T1000 (cell line): ENCODE data around the gene GLOD4.
A peak's percentile ranks its signal among the peaks of the same experiment; 100 is the strongest.

ENCODE experiments used
- DNase-seq: peaks from one replicate; lab custom pipeline; 2025; ENCODE audit warnings: mixed read lengths; lab: John Stamatoyannopoulos, UW

Gene GLOD4

DNA sequence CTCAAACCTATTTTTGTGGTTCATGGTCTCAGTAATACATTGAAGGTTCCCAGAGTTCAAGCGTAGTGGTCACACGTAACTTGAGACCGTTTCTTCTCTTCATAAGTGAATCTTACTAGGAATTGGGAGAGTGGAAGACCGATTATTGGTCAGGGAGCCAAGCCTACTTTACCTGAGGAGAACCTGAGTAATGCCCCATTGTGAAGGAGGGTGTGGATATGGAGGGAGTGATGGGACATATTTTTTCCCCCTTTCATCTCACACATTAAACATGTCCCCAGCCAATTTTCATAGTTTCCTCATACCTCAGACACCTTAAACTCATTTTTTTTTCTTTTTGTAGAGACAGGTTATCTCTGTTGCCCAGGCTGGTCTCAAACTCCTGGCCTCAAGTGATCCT, 38.9 kb downstream of the GLOD4 start:
- no peak for DNase-seq

DNA sequence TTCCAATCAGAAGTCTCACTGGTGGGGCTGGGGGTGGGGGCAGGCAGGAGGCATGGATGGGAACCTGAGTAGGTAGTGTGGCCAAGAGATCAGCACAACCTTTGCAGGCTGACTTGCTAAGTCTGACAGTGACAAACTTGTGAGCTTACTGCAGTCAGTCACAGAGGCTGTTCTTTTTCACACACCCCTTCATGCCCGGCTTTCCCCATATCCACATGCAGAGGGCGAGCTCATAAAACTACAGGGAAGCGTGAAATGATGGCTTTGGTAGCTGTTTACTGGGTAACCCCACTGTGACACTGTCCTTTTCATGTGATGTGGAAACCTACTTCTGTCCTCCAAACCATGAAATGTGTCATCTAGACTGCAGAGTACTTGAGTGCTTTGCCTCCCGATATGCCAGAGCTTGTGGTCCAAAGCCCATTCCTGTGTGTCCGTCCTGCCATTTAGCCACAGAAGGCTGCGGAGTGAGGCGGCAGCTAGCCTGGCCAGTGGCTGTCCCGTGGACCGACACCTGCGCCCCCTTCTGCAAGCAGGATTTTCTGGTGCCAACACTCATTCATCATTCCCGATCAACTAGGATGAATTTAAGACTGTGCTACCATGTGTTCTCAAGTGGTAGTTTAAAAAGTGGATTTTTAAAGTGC, 39.8 kb downstream of the GLOD4 start:
- DNase-seq = no peak

DNA sequence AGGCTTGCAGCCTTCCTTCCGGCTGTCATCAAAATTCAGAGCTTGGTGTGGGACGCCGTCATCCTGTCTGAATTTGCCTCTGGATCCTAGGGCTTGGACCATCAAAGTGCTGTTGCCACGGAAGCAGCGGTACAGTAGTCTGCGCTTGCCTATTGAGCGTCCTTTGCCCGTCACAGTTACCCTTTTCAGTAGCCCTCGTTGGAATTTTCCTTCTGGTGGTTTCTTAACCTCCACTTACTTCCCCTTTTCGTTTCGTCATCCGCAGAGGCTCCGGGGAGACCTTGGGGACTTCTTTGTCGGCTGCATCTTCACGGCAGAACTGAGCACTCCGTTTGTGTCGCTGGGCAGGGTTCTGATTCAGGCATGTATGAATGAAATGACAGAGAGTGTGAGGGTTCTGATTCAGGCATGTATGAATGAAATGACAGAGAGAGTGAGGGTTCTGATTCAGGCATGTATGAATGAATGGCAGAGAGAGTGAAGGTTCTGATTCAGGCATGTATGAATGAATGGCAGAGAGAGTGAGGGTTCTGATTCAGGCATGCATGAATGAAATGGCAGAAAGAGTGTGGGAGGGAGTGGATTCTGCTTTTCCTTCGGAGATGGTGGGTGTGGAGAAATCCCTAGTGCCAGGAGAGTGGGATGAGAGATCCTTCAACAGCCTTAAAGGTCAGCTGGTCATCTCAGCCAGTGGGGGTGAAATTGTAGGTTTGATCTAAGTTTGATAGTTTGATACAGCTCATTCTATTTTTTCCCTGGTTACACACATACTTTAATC, 41.7 kb downstream of the GLOD4 start:
- no peak for DNase-seq

DNA sequence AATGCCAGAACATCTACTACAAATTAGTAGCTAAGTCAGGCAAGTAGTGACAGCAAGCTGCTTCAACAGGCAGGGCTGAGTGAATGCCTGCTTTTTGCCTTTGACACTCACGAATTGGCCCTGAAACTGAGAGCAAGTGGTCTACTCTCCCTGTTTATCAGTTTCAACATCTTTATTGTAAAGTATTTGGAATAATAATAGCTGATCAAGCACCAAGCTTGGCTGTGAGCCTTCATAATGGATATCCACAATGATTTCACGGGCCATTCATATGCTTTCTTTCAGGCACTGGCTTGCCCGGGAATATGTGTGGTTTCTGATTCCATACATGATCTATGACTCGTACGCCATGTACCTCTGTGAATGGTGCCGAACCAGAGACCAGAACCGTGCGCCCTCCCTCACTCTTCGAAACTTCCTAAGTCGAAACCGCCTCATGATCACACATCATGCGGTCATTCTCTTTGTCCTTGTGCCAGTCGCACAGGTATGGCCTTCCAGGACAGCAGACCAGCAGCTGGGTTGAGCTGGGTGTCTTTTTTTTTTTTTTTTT, 44.4 kb downstream of the GLOD4 start:
- no peak for DNase-seq

DNA sequence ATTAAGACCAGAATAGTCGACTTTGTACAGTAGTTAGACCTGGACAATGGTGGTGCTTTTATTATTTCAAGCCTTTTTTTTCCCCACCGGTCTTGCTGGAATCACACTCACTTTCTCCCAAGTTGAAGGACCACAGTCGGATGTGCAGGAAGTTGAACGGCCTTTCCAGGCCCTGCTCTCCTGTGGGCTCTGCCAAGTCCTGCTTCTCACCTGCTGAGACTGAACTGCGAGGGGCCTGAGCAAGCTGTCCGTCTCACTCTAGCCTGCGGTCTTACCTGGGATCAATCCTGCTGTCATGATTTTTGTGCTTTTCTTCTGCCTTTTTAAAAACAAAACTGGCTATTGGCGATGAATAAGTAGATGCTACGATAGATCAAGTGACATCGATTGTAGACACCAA, 48.3 kb downstream of the GLOD4 start:
- DNase-seq = no peak

DNA sequence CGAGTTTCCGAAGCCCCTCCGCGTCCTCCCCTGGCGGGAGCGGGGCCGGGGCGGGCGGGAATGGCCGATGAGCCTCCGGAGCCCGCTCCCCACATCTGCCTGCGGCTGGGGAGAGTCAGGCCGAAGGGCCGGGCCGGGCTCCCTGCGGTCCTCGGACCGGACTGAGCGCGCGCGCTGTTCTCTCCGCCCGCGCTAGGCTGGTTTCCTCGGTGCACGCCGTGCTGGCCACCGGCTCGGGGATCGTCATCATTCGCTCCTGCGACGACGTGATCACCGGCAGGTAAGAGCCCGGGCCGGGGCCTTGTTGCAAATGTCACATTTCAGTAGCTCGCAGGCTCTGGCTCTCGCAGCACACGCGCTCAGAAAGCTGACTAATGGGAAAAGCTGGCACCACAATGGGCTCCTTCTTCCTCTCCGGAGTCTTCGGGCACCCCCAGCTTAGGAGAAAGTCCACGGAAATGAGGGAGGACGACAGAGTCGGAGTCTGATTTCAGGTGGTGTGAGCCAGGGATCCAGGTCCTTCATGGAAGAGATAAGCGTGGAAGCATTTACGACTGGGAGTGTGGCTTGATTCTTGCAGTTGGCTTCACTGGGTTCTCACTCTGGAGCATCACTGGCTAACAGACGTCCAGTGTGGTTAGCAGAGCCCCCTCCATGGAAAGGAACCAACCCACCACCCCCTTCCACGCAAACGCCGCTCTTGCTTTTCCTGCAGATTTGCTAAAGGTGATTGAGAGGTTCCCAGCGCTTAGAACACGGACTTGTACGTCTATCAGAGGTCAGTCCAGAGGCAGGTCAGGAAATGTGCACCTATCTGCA, 49.0 kb downstream of the GLOD4 start:
- DNase-seq = no peak

DNA sequence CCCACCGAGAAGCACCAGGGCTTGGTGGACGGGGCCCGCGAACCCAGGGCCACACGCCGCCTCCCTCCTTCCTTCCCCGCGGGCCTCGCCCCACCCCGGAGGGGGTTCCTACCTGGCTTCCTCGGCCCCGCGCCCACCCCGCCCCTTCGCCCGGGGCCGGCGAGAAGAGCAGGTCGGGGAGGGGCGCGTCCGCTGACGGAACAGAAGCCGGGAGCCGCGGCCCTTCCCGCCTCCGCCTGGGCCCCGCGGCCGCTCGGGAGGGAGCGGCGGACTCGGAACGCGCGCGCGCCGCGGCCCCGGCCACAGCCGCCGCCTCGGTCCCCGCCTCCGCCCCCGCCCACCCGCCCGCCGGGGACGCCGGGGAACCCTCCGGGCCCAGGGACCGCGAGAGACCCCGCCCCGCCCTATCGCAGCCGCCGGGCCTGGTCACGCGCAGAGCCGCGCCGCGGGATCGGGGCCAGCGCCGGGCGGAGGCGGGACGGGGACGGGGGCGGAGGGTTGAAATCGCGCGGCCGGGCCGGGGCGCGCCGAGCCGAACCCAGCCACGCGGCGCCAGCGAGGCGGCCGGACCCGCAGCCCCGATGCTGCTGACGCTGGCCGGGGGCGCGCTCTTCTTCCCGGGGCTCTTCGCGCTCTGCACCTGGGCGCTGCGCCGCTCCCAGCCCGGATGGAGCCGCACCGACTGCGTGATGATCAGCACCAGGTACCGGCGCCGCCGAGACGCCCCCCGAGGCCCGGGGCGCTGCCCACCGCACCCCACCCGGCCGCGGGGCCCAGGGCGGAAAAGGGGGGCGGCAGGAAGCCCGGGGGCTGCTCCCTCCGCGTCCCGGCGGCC, 49.8 kb downstream of the GLOD4 start, which contains the start of gene TLCD3A:
Gene TLCD3A (plus strand): TSS at position 530 of the 835 bp plus-strand sequence. CDS start 52 bp downstream, at position 582.
- peak; percentile 37 for DNase-seq

DNA sequence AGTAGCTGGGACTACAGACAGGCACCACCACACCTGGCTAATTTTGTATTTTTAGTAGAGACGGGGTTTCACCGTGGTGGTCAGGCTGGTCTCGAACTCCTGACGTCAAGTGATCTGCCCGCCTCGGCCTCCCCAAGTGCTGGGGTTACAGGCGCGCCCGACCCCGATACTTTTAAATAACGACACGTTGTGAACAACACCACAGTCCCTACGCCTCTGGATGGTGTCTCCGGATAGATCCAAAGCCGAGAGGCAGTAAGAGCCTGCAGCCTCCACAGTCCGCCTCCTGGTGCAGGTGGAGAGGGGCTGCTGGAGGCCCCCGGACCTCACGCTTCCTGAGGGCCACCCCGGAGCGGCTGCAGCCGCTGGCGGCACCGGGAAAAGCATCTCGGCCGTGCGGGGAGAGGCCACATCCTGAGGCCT, 50.4 kb downstream of the GLOD4 start:
- DNase-seq = peak; percentile 37

DNA sequence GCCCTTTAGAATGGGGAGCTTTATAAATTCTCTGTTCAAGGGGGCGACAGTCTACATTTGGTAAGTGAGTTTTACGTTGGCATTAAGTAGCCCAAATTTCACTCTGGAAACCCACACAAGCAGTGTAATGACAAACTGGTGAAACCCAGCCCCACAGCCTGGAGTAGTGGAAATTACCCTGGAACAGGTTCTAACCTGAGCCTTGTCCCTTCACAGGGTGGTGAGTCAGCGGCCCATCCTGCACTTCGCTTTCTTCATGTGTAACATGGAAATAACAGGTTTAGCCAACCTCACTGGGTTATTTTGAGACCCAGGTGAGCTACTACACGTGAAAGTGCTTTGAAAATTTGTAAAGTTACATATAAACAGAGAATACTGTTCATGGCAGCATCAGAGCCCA, 53.2 kb downstream of the GLOD4 start:
- no peak for DNase-seq

DNA sequence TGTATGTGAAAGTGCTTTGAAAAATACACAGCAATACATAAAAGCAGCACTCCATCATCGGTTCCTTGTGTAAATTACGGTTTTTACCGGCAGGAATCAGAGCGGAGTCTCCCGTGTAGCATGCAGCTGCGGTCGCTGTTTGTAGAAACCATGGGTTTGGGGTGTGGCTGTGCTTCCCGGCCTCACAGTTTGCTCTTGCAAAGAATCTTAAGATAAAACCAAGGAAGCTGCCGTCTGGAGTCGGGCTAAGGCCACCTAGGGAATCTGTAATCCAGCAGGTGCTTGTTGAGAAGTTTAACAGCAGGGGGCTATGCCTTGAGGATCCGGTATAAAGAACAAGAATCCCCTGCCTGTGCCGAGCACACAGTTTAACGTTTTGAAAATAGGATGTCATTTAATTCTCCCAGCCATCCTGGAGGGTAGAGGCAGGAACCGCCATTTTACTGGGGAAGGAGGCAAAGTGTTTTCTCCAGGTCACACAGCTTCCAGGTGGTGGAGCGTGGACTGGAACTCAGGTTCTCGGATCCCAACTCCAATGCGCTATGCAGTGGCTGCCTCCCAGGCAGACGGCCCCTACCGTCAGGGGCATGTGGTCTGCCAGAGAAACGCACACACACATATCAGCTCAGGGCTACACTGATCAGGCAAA, 55.7 kb downstream of the GLOD4 start:
- no peak for DNase-seq

DNA sequence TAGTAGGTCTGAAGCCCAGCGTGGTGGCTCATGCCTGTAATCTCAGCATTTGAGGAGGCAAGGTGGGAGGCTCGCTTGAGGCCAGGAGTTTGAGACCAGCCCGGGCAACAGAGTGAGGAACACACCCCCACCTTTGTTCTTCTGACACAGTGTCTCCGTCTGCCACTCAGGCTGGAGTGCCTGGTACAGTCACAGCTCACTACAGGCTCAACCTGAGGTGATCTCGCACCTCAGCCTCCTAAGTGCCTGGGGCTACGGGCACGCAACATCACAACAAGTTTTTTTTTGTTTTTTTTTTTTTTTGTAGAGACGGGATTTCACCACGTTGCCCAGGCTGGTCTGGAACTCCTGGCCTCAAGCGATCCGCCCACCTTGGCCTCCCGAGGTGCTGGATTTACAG, 56.3 kb downstream of the GLOD4 start:
- no peak for DNase-seq

DNA sequence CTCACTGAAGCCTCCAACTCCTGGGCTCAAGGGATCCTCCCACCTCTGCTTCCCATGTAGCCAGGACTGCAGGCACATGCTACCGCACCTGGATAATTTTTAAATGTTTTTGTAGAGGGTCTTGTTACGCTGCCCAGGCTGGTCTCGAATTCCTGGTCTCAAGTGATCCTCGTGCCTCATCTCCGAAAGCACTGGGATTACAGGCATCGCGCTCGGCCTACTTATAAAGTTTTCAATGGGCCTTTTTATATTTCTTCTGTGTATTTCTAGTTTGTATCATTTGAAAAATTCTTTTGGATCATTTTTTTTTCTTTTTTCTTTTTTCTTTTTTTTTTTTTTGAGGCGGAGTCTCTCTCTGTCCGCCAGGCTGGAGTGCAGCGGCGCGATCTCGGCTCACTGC, 57.0 kb downstream of the GLOD4 start:
- DNase-seq = no peak

DNA sequence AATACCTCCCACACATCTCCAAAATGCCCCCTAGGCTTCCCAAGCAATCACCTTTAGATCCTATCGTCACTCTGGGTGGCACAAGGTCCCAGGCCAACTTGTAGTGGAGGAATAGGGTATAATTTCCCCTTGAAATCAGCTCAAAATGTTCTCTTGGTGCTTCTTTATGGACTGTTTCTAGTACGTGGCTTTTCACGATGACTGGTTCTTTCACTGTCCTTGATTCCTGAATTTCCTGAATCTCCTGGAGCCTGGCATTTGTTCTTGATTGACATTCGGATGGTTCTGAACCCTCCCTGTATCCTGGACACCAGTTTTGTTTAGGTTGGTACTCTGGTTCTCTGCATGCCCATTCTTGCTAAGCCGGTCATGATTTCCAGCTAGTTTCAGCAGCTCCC, 60.5 kb downstream of the GLOD4 start:
- no peak for DNase-seq

DNA sequence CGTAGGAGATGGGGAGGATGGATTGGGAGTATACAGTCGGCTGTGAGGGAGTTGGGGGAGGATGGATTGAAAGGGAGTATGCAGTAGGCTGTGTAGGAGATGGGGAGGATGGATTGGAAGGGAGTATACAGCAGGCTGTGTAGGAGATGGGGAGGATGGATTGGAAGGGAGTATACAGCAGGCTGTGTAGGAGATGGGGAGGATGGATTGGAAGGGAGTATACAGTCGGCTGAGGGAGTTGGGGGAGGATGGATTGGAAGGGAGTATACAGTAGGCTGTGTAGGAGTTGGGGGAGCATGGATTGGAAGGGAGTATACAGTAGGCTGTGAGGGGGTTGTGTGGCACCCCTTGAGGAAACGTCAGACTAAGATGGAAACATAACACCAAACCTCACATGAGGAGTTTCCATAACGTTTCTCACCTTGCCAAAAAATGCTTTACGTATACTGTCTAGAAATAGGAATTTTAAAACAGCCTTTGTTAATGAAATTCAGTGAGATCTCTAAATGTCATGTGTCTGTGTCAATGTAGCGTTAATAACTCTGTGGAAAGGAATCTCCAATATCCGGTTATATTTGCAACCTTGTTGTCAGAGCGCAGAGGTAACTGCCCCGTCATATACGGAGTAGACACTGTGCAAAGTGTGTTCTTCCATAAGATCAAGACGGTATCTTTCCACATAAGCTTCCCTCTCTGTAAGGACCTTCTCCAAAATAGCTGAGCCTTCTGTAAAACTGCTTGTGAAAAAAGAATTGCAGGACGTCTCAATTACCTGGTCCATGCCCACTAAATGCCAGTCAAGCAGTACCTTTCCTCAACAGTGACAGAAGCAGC, 61.2 kb downstream of the GLOD4 start:
- no peak for DNase-seq

DNA sequence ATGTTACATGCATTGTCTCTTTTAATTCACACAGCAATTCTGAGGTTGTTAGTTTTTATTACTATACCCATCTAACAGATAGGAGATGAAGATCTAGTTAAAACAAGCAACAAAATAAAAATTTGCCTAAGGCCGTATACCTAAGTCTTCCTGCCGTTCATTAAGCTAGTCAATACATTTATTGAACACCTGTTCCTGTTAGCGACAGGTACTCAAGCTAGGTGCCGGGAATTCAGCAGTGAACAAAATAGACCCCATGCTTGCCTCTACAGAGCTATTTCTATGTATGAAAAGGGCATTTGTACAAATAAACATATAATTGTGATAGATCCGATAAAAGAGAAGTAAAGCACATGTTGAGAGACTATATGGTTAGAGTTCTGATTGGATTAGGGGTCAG, 64.0 kb downstream of the GLOD4 start:
- DNase-seq = no peak
